Activated T-helper 17 cell treated with anti-CD3 and anti-CD28 coated beads, Interleukin-2, amount 50 U/mL, for 72 hours (primary cell): Measurements from ENCODE around the gene MUC5AC. TPM values are rescaled to one million over a fixed set of nuclear protein-coding genes. Genes with fewer than 3 reads are reported as not detected.
"Not testable (repeated sequence)": the region's sequence is repeated elsewhere in the genome, so short reads cannot be mapped to it uniquely, and the experiment has no call there.

Experiments used
- ATAC-seq: fragments of 150-1000 bp; cut with Tn5 transposase; replicated peaks from 2 replicates; pipeline ENCODE4 v1.10.0; 2021; ENCODE audit warnings: mild to moderate bottlenecking, moderate library complexity
- H3K27ac Mint-ChIP-seq: one replicate; pipeline ENCODE4 v1.8.0; 2022; ENCODE audit warnings: mixed read lengths
- H3K27me3 Mint-ChIP-seq: one replicate; pipeline ENCODE4 v1.8.0; 2022; ENCODE audit warnings: mixed read lengths
- H3K36me3 Mint-ChIP-seq: one replicate; pipeline ENCODE4 v1.8.0; 2022; ENCODE audit warnings: low read depth, mild to moderate bottlenecking, mixed read lengths
- H3K4me1 Mint-ChIP-seq: one replicate; pipeline ENCODE4 v1.8.0; 2022; ENCODE audit warnings: mixed read lengths
- H3K4me3 Mint-ChIP-seq: one replicate; pipeline ENCODE4 v1.8.0; 2022; ENCODE audit warnings: mild to moderate bottlenecking, mixed read lengths
- H3K9me3 Mint-ChIP-seq: one replicate; pipeline ENCODE4 v1.8.0; 2022; ENCODE audit warnings: mixed read lengths
- total RNA-seq, 2 donors: library from RNA; stranded (reverse); gene quantifications; one replicate each; pipeline ENCODE4 v1.2.3, GENCODE V29; 2022

The MUC5AC gene
- total RNA-seq, 2 donors from 2014 or later, result not detected

DNA sequence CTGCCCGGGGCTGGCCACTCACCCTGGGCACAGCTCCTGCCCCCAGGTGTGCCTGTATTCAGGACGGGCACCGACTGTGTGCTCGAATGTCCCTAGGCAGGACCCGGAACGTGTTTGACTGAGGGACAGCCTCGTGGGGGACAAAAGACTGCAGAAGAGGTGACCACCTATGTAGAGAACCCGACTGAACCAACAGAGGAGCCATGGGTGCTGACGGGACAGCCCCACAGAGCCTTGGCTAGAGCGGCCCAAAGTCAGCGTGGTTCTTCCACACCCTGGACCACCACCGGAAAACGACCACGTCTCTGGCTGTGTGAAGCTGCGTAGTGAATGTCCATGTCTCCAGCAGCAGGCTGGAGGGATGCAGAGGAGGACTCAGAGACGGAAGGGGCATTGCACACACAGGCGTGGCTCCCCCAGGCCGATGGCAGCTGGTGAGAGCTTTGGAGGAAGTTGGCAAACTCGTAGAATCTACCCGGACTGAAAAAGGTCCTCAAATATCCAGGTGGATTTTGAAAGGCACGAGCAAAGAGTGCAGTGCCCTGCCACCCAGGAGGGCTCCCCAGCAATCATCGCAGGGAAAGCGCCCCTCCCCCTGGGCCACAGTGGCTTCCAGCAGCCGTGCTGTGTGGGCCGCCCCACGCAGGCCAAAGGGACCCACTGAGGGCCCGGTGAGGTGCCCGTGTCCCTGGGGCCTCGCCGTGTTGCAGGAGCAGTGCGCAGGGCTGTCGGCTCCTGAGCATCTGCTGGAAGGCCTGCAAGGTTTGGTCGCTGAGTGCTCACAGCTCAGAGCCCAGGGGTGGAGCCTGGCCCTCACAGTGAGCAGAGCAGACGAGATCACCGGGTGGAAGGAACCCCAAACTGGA, 47.6 kb downstream of the MUC5AC start:
- Mint-ChIP-seq H3K4me1 (no peaks in the 10 kb centered on the region), H3K9me3 (no peaks in the 10 kb centered on the region), H3K36me3 (no peaks in the 10 kb centered on the region), H3K27me3 (peaks cover 6% of the 10 kb centered on the region), H3K27ac (no peak overlapping the region), H3K4me3 (no peak overlapping the region)
- no peak for ATAC-seq

DNA sequence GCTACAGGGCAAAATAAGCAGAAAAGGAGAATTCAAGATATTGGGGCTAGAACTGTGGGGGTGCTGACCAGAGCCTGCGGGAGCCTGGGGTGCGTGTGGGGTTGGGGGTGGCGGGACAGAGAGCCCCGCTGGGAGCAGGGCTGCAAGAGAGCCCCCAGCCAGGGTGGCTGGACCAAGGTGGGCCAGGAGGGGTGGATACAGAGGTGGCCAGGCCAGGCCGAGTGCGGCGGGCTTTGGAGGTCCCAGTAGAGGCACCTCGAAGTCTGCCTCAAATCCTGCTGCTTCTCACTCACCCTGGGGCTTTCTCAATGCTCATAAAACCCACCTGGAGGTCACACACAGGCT, 48.2 kb downstream of the MUC5AC start:
- peaks cover 8% of the 10 kb centered on the region for H3K27me3 Mint-ChIP-seq
- peaks cover under 1% of the 10 kb centered on the region for H3K9me3 Mint-ChIP-seq

DNA sequence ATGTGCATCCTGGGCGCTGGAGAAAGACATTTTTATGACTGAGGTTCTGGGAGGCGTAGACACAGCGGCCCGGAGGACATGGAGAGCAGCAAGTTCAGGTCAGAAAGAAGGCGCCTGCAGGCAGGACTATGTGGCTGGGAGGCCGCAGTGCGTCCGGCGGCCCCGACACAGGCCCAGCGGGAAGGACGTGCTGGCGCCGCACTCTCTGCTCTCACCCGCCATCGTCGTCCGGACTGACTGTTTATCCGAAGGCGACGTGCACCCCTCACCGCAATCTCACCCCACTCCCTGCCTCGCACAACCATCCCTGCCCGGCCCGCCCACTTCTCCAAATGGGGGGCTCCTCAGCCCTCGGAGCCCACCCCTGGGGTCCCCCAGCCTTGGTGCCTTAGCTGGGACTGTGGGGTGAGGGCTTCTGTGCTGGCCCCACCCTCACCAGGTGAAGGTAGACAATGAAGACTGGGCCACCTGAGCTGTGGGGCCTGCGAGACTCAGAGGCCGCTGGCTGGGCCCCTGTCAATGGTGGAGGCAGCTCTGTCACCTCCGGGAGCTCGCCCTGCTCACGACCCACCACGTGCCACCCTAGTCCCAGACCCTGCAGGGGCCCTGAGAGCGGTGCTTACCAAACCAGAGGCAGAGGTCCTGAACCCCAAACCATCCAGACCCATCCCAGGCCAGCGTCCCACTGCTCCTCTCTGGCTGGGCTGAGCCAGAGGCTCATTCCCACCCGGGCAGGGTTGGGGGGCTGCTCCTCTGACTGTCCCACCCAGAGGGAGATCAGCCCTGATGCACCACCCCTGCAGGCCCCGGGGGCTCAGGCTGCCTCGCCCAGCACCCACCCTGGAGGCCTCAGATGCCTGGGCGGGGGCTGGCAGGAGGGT, 48.9 kb downstream of the MUC5AC start:
- no peak overlapping the region for H3K27ac Mint-ChIP-seq
- H3K9me3 Mint-ChIP-seq, result peaks cover 7% of the 10 kb centered on the region
- no peaks in the 10 kb centered on the region for H3K4me1 Mint-ChIP-seq
- no peaks in the 10 kb centered on the region for H3K36me3 Mint-ChIP-seq
- no peak for ATAC-seq
- H3K27me3 Mint-ChIP-seq, result peaks cover 15% of the 10 kb centered on the region
- no peak overlapping the region for H3K4me3 Mint-ChIP-seq

More for the DNA sequence above, 48.2 kb downstream of the MUC5AC start:
- ATAC-seq, result no peak
- H3K4me3 Mint-ChIP-seq, result no peak overlapping the region
- H3K27ac Mint-ChIP-seq, result no peak overlapping the region
- H3K36me3 Mint-ChIP-seq, result no peaks in the 10 kb centered on the region
- H3K4me1 Mint-ChIP-seq, result no peaks in the 10 kb centered on the region

DNA sequence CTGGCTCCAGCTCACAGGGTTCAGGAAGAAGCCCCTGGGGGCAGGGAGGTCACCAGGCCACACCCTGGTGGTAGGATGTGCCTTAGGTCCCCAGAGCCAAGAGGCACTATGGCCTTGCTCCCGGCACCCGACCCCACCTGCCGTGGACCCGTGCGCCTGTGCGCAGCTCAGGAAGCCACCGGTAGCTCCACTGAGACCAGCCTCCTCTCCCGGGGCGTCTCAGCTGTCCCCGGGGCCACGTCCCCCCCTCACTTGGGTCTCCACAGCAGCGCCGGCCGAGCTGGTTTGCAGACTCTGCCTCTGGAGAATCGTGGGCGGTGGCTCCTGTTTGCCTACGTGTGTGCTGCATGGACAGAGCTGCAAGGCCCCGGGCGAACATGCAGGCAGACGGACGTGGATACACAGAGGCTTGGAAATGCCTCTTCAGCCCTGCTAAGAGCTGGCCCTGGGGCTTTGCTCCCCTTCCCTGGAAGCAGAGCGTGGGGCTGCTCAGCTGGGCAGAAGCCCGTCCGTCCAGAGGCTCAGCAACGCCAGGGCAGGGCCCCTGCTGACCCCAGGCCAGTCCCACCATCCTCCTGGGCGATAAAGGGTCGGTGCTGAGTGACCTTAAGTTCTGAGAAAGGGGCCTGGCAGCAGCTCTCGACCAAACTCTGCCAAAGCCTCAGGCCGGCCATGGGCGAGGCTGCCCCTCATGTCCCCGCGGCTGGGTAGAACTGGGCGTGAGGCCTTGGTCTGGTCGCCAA, 49.8 kb downstream of the MUC5AC start:
- H3K27ac Mint-ChIP-seq, result no peak overlapping the region
- no peaks in the 10 kb centered on the region for H3K4me1 Mint-ChIP-seq
- no peak for ATAC-seq
- no peaks in the 10 kb centered on the region for H3K36me3 Mint-ChIP-seq
- H3K4me3 Mint-ChIP-seq, result no peak overlapping the region
- peaks cover 13% of the 10 kb centered on the region for H3K9me3 Mint-ChIP-seq
- peaks cover 20% of the 10 kb centered on the region for H3K27me3 Mint-ChIP-seq

GRCh38 chr11:1208144-1208393, 50.3 kb downstream of the MUC5AC start:
- H3K4me3 Mint-ChIP-seq, result no peak overlapping the region
- H3K9me3 Mint-ChIP-seq, result peaks cover 13% of the 10 kb centered on the region
- H3K27ac Mint-ChIP-seq, result no peak overlapping the region
- no peak for ATAC-seq
- H3K4me1 Mint-ChIP-seq, result no peaks in the 10 kb centered on the region
- peaks cover 20% of the 10 kb centered on the region for H3K27me3 Mint-ChIP-seq
- no peaks in the 10 kb centered on the region for H3K36me3 Mint-ChIP-seq

- H3K27ac Mint-ChIP-seq, result no peak overlapping the region
- H3K4me1 Mint-ChIP-seq, result no peaks in the 10 kb centered on the region
- H3K36me3 Mint-ChIP-seq, result no peaks in the 10 kb centered on the region
- peaks cover 20% of the 10 kb centered on the region for H3K27me3 Mint-ChIP-seq
- no peak for ATAC-seq
- H3K4me3 Mint-ChIP-seq, result no peak overlapping the region
- peaks cover 13% of the 10 kb centered on the region for H3K9me3 Mint-ChIP-seq
These were observed 50.9 kb downstream of the MUC5AC start for GRCh38 chr11:1208394-1209261.

- Mint-ChIP-seq H3K36me3 (no peaks in the 10 kb centered on the region), H3K9me3 (peaks cover 13% of the 10 kb centered on the region), H3K4me3 (no peak overlapping the region), H3K4me1 (no peaks in the 10 kb centered on the region), H3K27me3 (peaks cover 22% of the 10 kb centered on the region), H3K27ac (no peak overlapping the region)
- ATAC-seq, result no peak
These were observed 51.8 kb downstream of the MUC5AC start for GRCh38 chr11:1209371-1210057.

- H3K4me3 Mint-ChIP-seq, result no peak overlapping the region
- H3K9me3 Mint-ChIP-seq, result peaks cover 13% of the 10 kb centered on the region
- no peak overlapping the region for H3K27ac Mint-ChIP-seq
- H3K4me1 Mint-ChIP-seq, result no peaks in the 10 kb centered on the region
- H3K36me3 Mint-ChIP-seq, result no peaks in the 10 kb centered on the region
- H3K27me3 Mint-ChIP-seq, result peaks cover 26% of the 10 kb centered on the region
- no peak for ATAC-seq
These were observed 54.1 kb downstream of the MUC5AC start for GRCh38 chr11:1211838-1212237.

DNA sequence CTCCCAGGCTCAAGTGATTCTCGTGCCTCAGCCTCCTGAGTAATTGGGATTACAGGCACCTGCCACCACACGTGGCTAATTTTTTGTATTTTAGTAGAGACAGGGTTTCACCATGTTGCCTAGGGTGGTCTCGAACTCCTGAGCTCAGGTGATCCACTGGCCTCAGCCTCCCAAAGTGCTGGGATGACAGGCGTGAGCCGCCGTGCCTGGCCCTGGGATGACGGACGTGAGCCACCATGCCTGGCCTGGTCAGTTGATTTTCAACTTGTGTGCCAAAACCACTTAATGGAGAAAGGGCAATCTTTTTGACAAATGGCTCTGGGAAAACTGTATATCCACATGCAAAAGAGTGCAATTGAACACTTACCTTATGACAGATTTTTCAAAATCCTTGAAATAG, 58.1 kb downstream of the MUC5AC start:
- Mint-ChIP-seq H3K9me3 (peaks cover 13% of the 10 kb centered on the region), H3K27me3 (peaks cover 18% of the 10 kb centered on the region)
- not testable (repeated sequence) for H3K27ac Mint-ChIP-seq, ATAC-seq, H3K4me1 Mint-ChIP-seq, H3K36me3 Mint-ChIP-seq, H3K4me3 Mint-ChIP-seq

- H3K27ac Mint-ChIP-seq, result no peak overlapping the region
- no peak overlapping the region for H3K4me3 Mint-ChIP-seq
- H3K27me3 Mint-ChIP-seq, result peaks cover 18% of the 10 kb centered on the region
- no peak for ATAC-seq
- no peaks in the 10 kb centered on the region for H3K36me3 Mint-ChIP-seq
- H3K4me1 Mint-ChIP-seq, result no peaks in the 10 kb centered on the region
- peaks cover 3% of the 10 kb centered on the region for H3K9me3 Mint-ChIP-seq
These were observed 59.4 kb downstream of the MUC5AC start for GRCh38 chr11:1217151-1217550.

DNA sequence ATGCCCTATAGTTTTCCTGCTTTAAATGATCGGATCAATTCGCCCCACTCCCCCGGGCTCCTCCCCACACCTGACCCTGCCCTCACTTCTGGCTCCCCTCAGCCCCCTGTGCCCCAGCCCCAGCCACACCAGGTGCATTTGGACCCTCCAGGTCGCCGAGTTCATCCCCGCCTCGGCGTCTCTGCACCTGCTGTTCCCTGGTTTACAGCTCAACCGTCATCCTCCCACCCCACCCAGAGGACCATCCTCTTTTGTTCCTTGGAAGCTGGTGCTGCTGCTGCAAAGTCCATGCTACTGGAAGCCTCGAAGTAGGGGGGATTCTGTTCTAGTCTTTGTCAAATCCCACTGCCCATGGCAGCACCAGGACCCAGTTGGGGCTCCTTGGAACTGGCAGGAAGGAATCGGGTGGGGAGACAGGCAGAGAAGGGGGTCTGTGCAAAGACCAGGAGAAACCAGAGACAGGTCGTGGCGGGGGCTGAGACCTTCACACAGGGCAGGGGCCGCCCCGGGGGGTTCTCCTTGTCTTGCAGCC, 60.6 kb downstream of the MUC5AC start:
- H3K27ac Mint-ChIP-seq, result no peak overlapping the region
- no peaks in the 10 kb centered on the region for H3K36me3 Mint-ChIP-seq
- no peaks in the 10 kb centered on the region for H3K9me3 Mint-ChIP-seq
- H3K27me3 Mint-ChIP-seq, result peaks cover 14% of the 10 kb centered on the region
- ATAC-seq, result no peak
- H3K4me1 Mint-ChIP-seq, result no peaks in the 10 kb centered on the region
- no peak overlapping the region for H3K4me3 Mint-ChIP-seq

GRCh38 chr11:1218788-1219445, 61.2 kb downstream of the MUC5AC start:
- H3K36me3 Mint-ChIP-seq, result no peaks in the 10 kb centered on the region
- H3K4me3 Mint-ChIP-seq, result no peak overlapping the region
- ATAC-seq, result no peak
- peaks cover 14% of the 10 kb centered on the region for H3K27me3 Mint-ChIP-seq
- no peaks in the 10 kb centered on the region for H3K4me1 Mint-ChIP-seq
- H3K27ac Mint-ChIP-seq, result no peak overlapping the region
- no peaks in the 10 kb centered on the region for H3K9me3 Mint-ChIP-seq

- H3K27ac Mint-ChIP-seq, result no peak overlapping the region
- H3K4me3 Mint-ChIP-seq, result no peak overlapping the region
- H3K4me1 Mint-ChIP-seq, result no peaks in the 10 kb centered on the region
- H3K36me3 Mint-ChIP-seq, result no peaks in the 10 kb centered on the region
- ATAC-seq, result no peak
- no peaks in the 10 kb centered on the region for H3K9me3 Mint-ChIP-seq
- H3K27me3 Mint-ChIP-seq, result peaks cover 12% of the 10 kb centered on the region
These were observed 61.7 kb downstream of the MUC5AC start for GRCh38 chr11:1219446-1219833.
